HepG2 (cell line): ENCODE results near the gene P4HTM. TPM values are rescaled to one million over a fixed set of nuclear protein-coding genes. Genes with fewer than 3 reads are reported as not detected.

Source experiments
- DNMT1 ChIP-seq: sonication (generic); formaldehyde crosslinking; IDR thresholded peaks from 2 replicates; pipeline ENCODE4 v1.5.1; 2020; ENCODE audit warnings: mild to moderate bottlenecking, missing genetic modification reagents
- SRF ChIP-seq: IDR thresholded peaks from 2 replicates; pipeline ENCODE4 v1.6.1; 2011; ENCODE audit warnings: mild to moderate bottlenecking, low read depth, low read length, moderate library complexity
- SRSF1 ChIP-seq: fragments of 200-400 bp; formaldehyde crosslinking; optimal IDR thresholded peaks from 2 replicates; pipeline ENCODE3; 2017; ENCODE audit warnings: mild to moderate bottlenecking, low read depth, low read length, moderate library complexity
- STAT5B ChIP-seq: sonication (generic); formaldehyde crosslinking; IDR thresholded peaks from 2 replicates; pipeline ENCODE4 v1.4.0; 2020; ENCODE audit warnings: missing genetic modification reagents
- ZNF24 ChIP-seq: fragments of 450-650 bp; IDR thresholded peaks from 2 replicates; pipeline ENCODE4 v1.6.1; 2017; ENCODE audit warnings: antibody characterized with exemption, mild to moderate bottlenecking
- ZNF318 ChIP-seq: sonication (generic); formaldehyde crosslinking; IDR thresholded peaks from 2 replicates; pipeline ENCODE4 v1.4.0; 2020; ENCODE audit warnings: mild to moderate bottlenecking, missing genetic modification reagents
- polyA plus RNA-seq, 8 experiments: library from polyadenylated mRNA; depleted of rRNA in 3 of 8; stranded (reverse) in 7 of 8; unstranded in 1 of 8; fragments of >200 nt; fragmentation: Illumina TruSeq in 4 of 8; extraction: Trizol in 4 of 8; gene quantifications; 2 replicates each; pipeline versions ENCODE4 v1.2.1 to v1.2.3, GENCODE V29; 2011 to 2016; ENCODE audit warnings: low read depth in 4 of 8, missing spikeins in 1 of 8, mixed read lengths in 1 of 8; ENCODE audit not compliant: insufficient read depth in 1 of 8
- total RNA-seq, 5 experiments: library from RNA; depleted of rRNA; stranded (reverse); fragments of >200 nt; fragmentation: Illumina TruSeq; extraction: Trizol; gene quantifications; 2 replicates each; pipeline ENCODE4 v1.2.3, GENCODE V29; 2016; ENCODE audit warnings: low read depth in 1 of 5
- TF ChIP-seq, protein P1 (sequence below): sonication (generic); formaldehyde crosslinking; IDR thresholded peaks from 2 replicates; pipeline ENCODE4 v1.4.0; 2020; ENCODE audit warnings: missing genetic modification reagents, low read depth, mild to moderate bottlenecking, borderline replicate concordance
- TF ChIP-seq, protein P2 (sequence below): sonication (generic); formaldehyde crosslinking; IDR thresholded peaks from 2 replicates; pipeline ENCODE4 v1.4.0; 2020; ENCODE audit warnings: mild to moderate bottlenecking, missing genetic modification reagents
- TF ChIP-seq, protein P3 (sequence below): sonication (generic); formaldehyde crosslinking; IDR thresholded peaks from 2 replicates; pipeline ENCODE4 v1.9.0; 2021; ENCODE audit warnings: missing genetic modification reagents, borderline replicate concordance
- TF ChIP-seq, protein P4 (sequence below): sonication (generic); formaldehyde crosslinking; IDR thresholded peaks from 2 replicates; pipeline ENCODE4 v1.4.0; 2020; ENCODE audit warnings: missing genetic modification reagents

Gene P4HTM
- total and polyA plus RNA-seq, 2 of the 13 experiments (the other 11 are each of a cell fraction or from before 2014, with no cell fraction given), result 0.01 TPM; not detected in 1

GRCh38 chr3:49028673-49029562 lies 38.9 kb downstream of the P4HTM start, which contains the start of gene IMPDH2 (continued):
- TF ChIP-seq ZNF318 (CRISPR knock-in tag) (peak; percentile 95; the same call in 1 of the 2 replicates), SRF (no peak), ZNF24 (no peak), STAT5B (CRISPR knock-in tag) (0 out of 2 replicates have a peak, but pooled peaks have one; percentile 58), DNMT1 (CRISPR knock-in tag) (peak; percentile 95; the same call in 1 of the 2 replicates), SRSF1 (peak; percentile 92)
- TF ChIP-seq, protein P1, sequence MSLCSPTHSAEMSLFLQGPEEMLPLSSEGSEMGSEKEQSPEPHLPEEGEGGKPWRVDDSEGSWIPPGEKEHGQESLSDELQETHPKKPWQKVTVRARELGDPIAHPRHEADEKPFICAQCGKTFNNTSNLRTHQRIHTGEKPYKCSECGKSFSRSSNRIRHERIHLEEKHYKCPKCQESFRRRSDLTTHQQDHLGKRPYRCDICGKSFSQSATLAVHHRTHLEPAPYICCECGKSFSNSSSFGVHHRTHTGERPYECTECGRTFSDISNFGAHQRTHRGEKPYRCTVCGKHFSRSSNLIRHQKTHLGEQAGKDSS (CRISPR knock-in tag), result peak; percentile 72; the same call in 1 of the 2 replicates
- TF ChIP-seq, protein P2, sequence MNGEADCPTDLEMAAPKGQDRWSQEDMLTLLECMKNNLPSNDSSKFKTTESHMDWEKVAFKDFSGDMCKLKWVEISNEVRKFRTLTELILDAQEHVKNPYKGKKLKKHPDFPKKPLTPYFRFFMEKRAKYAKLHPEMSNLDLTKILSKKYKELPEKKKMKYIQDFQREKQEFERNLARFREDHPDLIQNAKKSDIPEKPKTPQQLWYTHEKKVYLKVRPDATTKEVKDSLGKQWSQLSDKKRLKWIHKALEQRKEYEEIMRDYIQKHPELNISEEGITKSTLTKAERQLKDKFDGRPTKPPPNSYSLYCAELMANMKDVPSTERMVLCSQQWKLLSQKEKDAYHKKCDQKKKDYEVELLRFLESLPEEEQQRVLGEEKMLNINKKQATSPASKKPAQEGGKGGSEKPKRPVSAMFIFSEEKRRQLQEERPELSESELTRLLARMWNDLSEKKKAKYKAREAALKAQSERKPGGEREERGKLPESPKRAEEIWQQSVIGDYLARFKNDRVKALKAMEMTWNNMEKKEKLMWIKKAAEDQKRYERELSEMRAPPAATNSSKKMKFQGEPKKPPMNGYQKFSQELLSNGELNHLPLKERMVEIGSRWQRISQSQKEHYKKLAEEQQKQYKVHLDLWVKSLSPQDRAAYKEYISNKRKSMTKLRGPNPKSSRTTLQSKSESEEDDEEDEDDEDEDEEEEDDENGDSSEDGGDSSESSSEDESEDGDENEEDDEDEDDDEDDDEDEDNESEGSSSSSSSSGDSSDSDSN (CRISPR knock-in tag), result peak; percentile 77
- TF ChIP-seq, protein P3, sequence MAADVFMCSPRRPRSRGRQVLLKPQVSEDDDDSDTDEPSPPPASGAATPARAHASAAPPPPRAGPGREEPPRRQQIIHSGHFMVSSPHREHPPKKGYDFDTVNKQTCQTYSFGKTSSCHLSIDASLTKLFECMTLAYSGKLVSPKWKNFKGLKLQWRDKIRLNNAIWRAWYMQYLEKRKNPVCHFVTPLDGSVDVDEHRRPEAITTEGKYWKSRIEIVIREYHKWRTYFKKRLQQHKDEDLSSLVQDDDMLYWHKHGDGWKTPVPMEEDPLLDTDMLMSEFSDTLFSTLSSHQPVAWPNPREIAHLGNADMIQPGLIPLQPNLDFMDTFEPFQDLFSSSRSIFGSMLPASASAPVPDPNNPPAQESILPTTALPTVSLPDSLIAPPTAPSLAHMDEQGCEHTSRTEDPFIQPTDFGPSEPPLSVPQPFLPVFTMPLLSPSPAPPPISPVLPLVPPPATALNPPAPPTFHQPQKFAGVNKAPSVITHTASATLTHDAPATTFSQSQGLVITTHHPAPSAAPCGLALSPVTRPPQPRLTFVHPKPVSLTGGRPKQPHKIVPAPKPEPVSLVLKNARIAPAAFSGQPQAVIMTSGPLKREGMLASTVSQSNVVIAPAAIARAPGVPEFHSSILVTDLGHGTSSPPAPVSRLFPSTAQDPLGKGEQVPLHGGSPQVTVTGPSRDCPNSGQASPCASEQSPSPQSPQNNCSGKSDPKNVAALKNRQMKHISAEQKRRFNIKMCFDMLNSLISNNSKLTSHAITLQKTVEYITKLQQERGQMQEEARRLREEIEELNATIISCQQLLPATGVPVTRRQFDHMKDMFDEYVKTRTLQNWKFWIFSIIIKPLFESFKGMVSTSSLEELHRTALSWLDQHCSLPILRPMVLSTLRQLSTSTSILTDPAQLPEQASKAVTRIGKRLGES (CRISPR knock-in tag), result no peak
- TF ChIP-seq, protein P4, sequence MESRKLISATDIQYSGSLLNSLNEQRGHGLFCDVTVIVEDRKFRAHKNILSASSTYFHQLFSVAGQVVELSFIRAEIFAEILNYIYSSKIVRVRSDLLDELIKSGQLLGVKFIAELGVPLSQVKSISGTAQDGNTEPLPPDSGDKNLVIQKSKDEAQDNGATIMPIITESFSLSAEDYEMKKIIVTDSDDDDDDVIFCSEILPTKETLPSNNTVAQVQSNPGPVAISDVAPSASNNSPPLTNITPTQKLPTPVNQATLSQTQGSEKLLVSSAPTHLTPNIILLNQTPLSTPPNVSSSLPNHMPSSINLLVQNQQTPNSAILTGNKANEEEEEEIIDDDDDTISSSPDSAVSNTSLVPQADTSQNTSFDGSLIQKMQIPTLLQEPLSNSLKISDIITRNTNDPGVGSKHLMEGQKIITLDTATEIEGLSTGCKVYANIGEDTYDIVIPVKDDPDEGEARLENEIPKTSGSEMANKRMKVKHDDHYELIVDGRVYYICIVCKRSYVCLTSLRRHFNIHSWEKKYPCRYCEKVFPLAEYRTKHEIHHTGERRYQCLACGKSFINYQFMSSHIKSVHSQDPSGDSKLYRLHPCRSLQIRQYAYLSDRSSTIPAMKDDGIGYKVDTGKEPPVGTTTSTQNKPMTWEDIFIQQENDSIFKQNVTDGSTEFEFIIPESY (CRISPR knock-in tag), result peak; percentile 47; the same call in 1 of the 2 replicates
